NCI-H510A treated with DMSO at 0.1 percent for 48 hours (cell line): Measurements from ENCODE around the gene ASAP2.

Experiments
- DNase-seq: peaks from one replicate; lab custom pipeline; 2025; lab: John Stamatoyannopoulos, UW

ASAP2 gene

GRCh38 chr2:9325428-9325827 lies 118.8 kb downstream of the ASAP2 start:
- no peak for DNase-seq

- DNase-seq: no peak
Observed at GRCh38 chr2:9326975-9327374, 120.4 kb downstream of the ASAP2 start.

GRCh38 chr2:9327873-9328352 lies 121.3 kb downstream of the ASAP2 start:
- peak; percentile 63 for DNase-seq

- no peak for DNase-seq
Observed at GRCh38 chr2:9328931-9329330, 122.3 kb downstream of the ASAP2 start.

GRCh38 chr2:9329497-9329896 lies 122.9 kb downstream of the ASAP2 start:
- DNase-seq: no peak

- DNase-seq: no peak
Observed at GRCh38 chr2:9330612-9331270, 124.1 kb downstream of the ASAP2 start.

GRCh38 chr2:9331704-9332103 lies 125.1 kb downstream of the ASAP2 start:
- DNase-seq: no peak

GRCh38 chr2:9332136-9332852 lies 125.7 kb downstream of the ASAP2 start:
- DNase-seq: no peak

GRCh38 chr2:9332853-9333245 lies 126.2 kb downstream of the ASAP2 start:
- DNase-seq: no peak

- DNase-seq: peak; percentile 77
Observed at GRCh38 chr2:9333591-9334171, 127.1 kb downstream of the ASAP2 start.

- DNase-seq: no peak
Observed at GRCh38 chr2:9334761-9335160, 128.1 kb downstream of the ASAP2 start.

- DNase-seq: no peak
Observed at GRCh38 chr2:9335322-9335832, 128.8 kb downstream of the ASAP2 start.

- peak; percentile 85 for DNase-seq
Observed at GRCh38 chr2:9336241-9336575, 129.6 kb downstream of the ASAP2 start.

GRCh38 chr2:9336576-9337314 lies 130.1 kb downstream of the ASAP2 start:
- DNase-seq: peak; percentile 93

- no peak for DNase-seq
Observed at GRCh38 chr2:9337901-9338300, 131.3 kb downstream of the ASAP2 start.

- DNase-seq: no peak
Observed at GRCh38 chr2:9341337-9341887, 134.8 kb downstream of the ASAP2 start.

- DNase-seq: no peak
Observed at GRCh38 chr2:9342659-9343058, 136.0 kb downstream of the ASAP2 start.

GRCh38 chr2:9343524-9343923 lies 136.9 kb downstream of the ASAP2 start:
- DNase-seq: no peak

GRCh38 chr2:9344434-9344833 lies 137.8 kb downstream of the ASAP2 start:
- DNase-seq: no peak

GRCh38 chr2:9345343-9345742 lies 138.7 kb downstream of the ASAP2 start:
- no peak for DNase-seq

- no peak for DNase-seq
Observed at GRCh38 chr2:9345997-9346396, 139.4 kb downstream of the ASAP2 start.

GRCh38 chr2:9346885-9347284 lies 140.3 kb downstream of the ASAP2 start:
- DNase-seq: no peak
